Measurements from ENCODE around the gene SLC1A1. TPM values are rescaled to one million over a fixed set of nuclear protein-coding genes. Genes with fewer than 3 reads are reported as not detected.

SLC1A1 gene
- total and polyA plus RNA-seq, 2 of the 13 experiments (the other 11 are each of a cell fraction or from before 2014, with no cell fraction given), result not detected

DNA sequence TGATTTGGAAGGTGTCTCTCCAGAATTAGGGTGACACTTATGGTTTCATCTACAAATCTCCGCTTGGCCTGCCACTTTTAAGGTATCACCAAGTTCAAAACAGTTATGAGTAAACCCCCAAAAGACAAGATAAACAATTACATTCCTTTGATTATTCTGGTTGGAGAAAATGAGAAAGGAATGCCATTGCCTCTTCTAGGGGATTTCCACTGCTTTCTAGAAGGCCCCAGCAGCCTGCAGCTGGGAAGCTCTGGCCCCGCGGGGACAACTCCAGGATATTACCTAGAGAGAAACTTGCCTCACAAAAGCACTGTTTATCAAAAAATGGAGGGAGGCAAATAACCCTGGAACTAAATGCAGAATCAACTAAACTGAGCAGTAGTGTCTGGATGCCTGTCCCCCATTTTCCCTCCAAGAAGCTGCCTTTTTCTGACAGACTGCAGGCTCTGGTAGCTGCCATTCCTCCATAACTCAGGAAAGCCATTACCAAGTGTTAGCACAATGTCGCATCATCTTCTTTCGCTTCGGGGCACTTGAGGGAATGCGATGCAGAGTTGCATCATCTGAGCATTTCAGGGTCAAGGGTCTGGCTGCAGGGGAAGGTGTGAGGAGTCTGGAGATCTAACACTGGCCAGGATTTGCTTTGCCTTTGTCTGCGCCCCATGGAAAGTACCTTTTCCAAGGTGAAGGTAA lies 100.3 kb downstream of the SLC1A1 start (continued):
- TF ChIP-seq, protein P1, sequence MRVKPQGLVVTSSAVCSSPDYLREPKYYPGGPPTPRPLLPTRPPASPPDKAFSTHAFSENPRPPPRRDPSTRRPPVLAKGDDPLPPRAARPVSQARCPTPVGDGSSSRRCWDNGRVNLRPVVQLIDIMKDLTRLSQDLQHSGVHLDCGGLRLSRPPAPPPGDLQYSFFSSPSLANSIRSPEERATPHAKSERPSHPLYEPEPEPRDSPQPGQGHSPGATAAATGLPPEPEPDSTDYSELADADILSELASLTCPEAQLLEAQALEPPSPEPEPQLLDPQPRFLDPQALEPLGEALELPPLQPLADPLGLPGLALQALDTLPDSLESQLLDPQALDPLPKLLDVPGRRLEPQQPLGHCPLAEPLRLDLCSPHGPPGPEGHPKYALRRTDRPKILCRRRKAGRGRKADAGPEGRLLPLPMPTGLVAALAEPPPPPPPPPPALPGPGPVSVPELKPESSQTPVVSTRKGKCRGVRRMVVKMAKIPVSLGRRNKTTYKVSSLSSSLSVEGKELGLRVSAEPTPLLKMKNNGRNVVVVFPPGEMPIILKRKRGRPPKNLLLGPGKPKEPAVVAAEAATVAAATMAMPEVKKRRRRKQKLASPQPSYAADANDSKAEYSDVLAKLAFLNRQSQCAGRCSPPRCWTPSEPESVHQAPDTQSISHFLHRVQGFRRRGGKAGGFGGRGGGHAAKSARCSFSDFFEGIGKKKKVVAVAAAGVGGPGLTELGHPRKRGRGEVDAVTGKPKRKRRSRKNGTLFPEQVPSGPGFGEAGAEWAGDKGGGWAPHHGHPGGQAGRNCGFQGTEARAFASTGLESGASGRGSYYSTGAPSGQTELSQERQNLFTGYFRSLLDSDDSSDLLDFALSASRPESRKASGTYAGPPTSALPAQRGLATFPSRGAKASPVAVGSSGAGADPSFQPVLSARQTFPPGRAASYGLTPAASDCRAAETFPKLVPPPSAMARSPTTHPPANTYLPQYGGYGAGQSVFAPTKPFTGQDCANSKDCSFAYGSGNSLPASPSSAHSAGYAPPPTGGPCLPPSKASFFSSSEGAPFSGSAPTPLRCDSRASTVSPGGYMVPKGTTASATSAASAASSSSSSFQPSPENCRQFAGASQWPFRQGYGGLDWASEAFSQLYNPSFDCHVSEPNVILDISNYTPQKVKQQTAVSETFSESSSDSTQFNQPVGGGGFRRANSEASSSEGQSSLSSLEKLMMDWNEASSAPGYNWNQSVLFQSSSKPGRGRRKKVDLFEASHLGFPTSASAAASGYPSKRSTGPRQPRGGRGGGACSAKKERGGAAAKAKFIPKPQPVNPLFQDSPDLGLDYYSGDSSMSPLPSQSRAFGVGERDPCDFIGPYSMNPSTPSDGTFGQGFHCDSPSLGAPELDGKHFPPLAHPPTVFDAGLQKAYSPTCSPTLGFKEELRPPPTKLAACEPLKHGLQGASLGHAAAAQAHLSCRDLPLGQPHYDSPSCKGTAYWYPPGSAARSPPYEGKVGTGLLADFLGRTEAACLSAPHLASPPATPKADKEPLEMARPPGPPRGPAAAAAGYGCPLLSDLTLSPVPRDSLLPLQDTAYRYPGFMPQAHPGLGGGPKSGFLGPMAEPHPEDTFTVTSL (CRISPR knock-in tag; IDR thresholded peaks at IDR 0.05; ENCODE audit: borderline replicate concordance), result no peak
- TF ChIP-seq TBL1XR1 (IDR thresholded peaks at IDR 0.05; ENCODE audit: borderline replicate concordance, low read length, partially characterized antibody), result no peak

DNA sequence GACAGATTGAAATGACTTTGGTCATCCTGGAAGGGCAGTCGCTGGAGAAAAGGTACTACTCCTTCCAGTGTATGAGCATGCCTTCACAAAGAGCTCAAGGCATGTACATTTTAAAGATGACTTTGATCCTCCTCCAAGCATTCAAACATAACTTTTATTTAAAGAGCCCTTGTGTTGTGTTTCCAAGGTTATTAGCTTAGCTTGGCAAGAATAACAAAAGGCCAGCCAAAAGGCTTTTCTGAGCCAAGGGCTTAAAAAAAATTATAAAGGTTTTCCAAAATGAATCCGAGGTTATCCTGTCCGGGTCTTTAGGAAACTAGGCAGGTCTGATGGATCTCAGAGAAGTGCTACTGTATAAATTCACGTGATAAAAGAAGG lies 100.8 kb downstream of the SLC1A1 start:
- in situ Hi-C loops (cut with HindIII; ENCODE audit: extremely low pct_ligation_motif_present, low pct_unique_long_range_greater_than_20kb) (no loop called here), intact Hi-C loops (cut with micrococcal nuclease; ENCODE audit: unreplicated experiment) (no loop called here)
- Histone ChIP-seq H3K79me2 (ENCODE audit: insufficient read depth, low read length) (no peaks in the 10 kb centered on the region), H3K27ac (ENCODE audit: extremely low read length, insufficient read depth, low read length) (no peak overlapping the region), H3K9me3 (ENCODE audit: low read length) (no peaks in the 10 kb centered on the region), H3K27me3 (ENCODE audit: control insufficient read depth in 1 of 2, insufficient read depth in 2 of 2, low read length in 2 of 2) (no peaks in the 10 kb centered on the region), H3K9ac (ENCODE audit: insufficient read depth, low read depth, low read length) (no peak overlapping the region), H3K4me1 (ENCODE audit: insufficient read depth, low read length) (no peaks in the 10 kb centered on the region), H3K36me3 (replicated peaks in 1 of 2; ENCODE audit: control insufficient read depth in 1 of 2, insufficient read depth in 2 of 2, low read length in 2 of 2) (no peaks in the 10 kb centered on the region), H3K4me3 (replicated peaks in 1 of 3; ENCODE audit: insufficient read depth in 1 of 3, low read depth in 2 of 3, low read length in 3 of 3) (no peak overlapping the region), H2AFZ (ENCODE audit: low read length) (no peak overlapping the region), H3K4me2 (ENCODE audit: low read depth, low read length) (no peak overlapping the region), H4K20me1 (ENCODE audit: insufficient read depth, low read length) (no peaks in the 10 kb centered on the region)
- ATAC-seq, result no peak
- ChIA-PET CTCF (ENCODE audit: low intra/inter-chr PET ratio, low total read pairs) (no interaction called here), POLR2A (interaction anchor here (0.6 kb wide), 1 partner anchor 57 kb away, joined by 3 read pairs; no protein-coding TSS in a partner anchor)
- no peak for DNase-seq (ENCODE audit: low spot score)
- WGBS (ENCODE audit: low lambda C conversion rate), result 60% methylated on average over 4 of the region's 4 CpGs
- BruUV-seq (replicated peaks), result no TSS peak
- no peak for FAIRE-seq
- no peak for TF ChIP-seq ZSCAN12 (CRISPR knock-in tag; IDR thresholded peaks at IDR 0.05)
- TF ChIP-seq SIX1 (CRISPR knock-in tag; IDR thresholded peaks at IDR 0.05; ENCODE audit: borderline replicate concordance), result no peak
- TF ChIP-seq, protein P2, sequence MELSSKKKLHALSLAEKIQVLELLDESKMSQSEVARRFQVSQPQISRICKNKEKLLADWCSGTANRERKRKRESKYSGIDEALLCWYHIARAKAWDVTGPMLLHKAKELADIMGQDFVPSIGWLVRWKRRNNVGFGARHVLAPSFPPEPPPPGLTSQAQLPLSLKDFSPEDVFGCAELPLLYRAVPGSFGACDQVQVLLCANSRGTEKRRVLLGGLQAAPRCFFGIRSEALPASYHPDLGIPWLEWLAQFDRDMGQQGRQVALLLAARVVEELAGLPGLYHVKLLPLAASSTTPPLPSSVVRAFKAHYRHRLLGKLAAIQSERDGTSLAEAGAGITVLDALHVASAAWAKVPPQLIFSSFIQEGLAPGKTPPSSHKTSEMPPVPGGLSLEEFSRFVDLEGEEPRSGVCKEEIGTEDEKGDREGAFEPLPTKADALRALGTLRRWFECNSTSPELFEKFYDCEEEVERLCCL (CRISPR knock-in tag; IDR thresholded peaks at IDR 0.05; ENCODE audit: borderline replicate concordance), result no peak
- no peak for TF ChIP-seq MIER2 (CRISPR knock-in tag; IDR thresholded peaks at IDR 0.05)
- no peak for TF ChIP-seq EZH2 (conservative IDR thresholded peaks at IDR 0.05; ENCODE audit: low read depth, low read length)
- TF ChIP-seq MYNN (CRISPR knock-in tag; IDR thresholded peaks at IDR 0.05; ENCODE audit: low read depth), result no peak
- TF ChIP-seq, protein P3, sequence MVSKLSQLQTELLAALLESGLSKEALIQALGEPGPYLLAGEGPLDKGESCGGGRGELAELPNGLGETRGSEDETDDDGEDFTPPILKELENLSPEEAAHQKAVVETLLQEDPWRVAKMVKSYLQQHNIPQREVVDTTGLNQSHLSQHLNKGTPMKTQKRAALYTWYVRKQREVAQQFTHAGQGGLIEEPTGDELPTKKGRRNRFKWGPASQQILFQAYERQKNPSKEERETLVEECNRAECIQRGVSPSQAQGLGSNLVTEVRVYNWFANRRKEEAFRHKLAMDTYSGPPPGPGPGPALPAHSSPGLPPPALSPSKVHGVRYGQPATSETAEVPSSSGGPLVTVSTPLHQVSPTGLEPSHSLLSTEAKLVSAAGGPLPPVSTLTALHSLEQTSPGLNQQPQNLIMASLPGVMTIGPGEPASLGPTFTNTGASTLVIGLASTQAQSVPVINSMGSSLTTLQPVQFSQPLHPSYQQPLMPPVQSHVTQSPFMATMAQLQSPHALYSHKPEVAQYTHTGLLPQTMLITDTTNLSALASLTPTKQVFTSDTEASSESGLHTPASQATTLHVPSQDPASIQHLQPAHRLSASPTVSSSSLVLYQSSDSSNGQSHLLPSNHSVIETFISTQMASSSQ (IDR thresholded peaks at IDR 0.05; ENCODE audit: low read depth), result no peak
- TF ChIP-seq, protein P3 (CRISPR knock-in tag; IDR thresholded peaks at IDR 0.05; ENCODE audit: borderline replicate concordance), result no peak
- no peak for TF ChIP-seq EEA1 (CRISPR knock-in tag; IDR thresholded peaks at IDR 0.05; ENCODE audit: borderline replicate concordance)
